Memory B cell (primary cell): ENCODE measurements around the gene CCDC182.

Experiments
- ATAC-seq: fragments of 150-1000 bp; cut with Tn5 transposase; 2 replicates; pipeline ENCODE4 v1.10.0; 2021; ENCODE audit warnings: low read depth, mild to moderate bottlenecking, moderate library complexity
- DNase-seq, 2 donors: peaks; one replicate each; pipeline ENCODE4 v3.0.0; 2022; ENCODE audit warnings: low spot score in 2 of 2
- H3K27ac Mint-ChIP-seq: one replicate; pipeline ENCODE4 v1.8.0; 2022; ENCODE audit warnings: mild to moderate bottlenecking, moderate library complexity, mixed read lengths
- H3K27me3 Mint-ChIP-seq: one replicate; pipeline ENCODE4 v1.8.0; 2022; ENCODE audit warnings: mixed read lengths
- H3K36me3 Mint-ChIP-seq: one replicate; pipeline ENCODE4 v1.8.0; 2022; ENCODE audit warnings: mild to moderate bottlenecking, mixed read lengths
- H3K4me1 Mint-ChIP-seq: one replicate; pipeline ENCODE4 v1.8.0; 2022; ENCODE audit warnings: mixed read lengths
- H3K4me3 Mint-ChIP-seq: one replicate; pipeline ENCODE4 v1.8.0; 2022; ENCODE audit warnings: mild to moderate bottlenecking, moderate library complexity, mixed read lengths
- H3K9me3 Mint-ChIP-seq: one replicate; pipeline ENCODE4 v1.8.0; 2022; ENCODE audit warnings: mixed read lengths

The CCDC182 gene

GRCh38 chr17:57727630-57728175, 17.4 kb downstream of the CCDC182 start:
- H3K4me3 Mint-ChIP-seq, result no peak overlapping the region
- no peaks in the 10 kb centered on the region for H3K36me3 Mint-ChIP-seq
- DNase-seq, result no peak
- no peak for ATAC-seq
- H3K9me3 Mint-ChIP-seq, result no peaks in the 10 kb centered on the region
- H3K27me3 Mint-ChIP-seq, result peaks cover 9% of the 10 kb centered on the region
- peaks cover 19% of the 10 kb centered on the region for H3K4me1 Mint-ChIP-seq
- no peak overlapping the region for H3K27ac Mint-ChIP-seq

- no peaks in the 10 kb centered on the region for H3K36me3 Mint-ChIP-seq
- no peak for ATAC-seq
- H3K9me3 Mint-ChIP-seq, result no peaks in the 10 kb centered on the region
- H3K27me3 Mint-ChIP-seq, result peaks cover 9% of the 10 kb centered on the region
- H3K4me1 Mint-ChIP-seq, result peaks cover 19% of the 10 kb centered on the region
- no peak overlapping the region for H3K27ac Mint-ChIP-seq
- no peak overlapping the region for H3K4me3 Mint-ChIP-seq
- DNase-seq, result no peak
Measured at GRCh38 chr17:57726838-57727237, 18.3 kb downstream of the CCDC182 start.

- H3K27me3 Mint-ChIP-seq, result peaks cover 9% of the 10 kb centered on the region
Measured at GRCh38 chr17:57726213-57726790, 18.8 kb downstream of the CCDC182 start.

GRCh38 chr17:57724729-57725125, 20.4 kb downstream of the CCDC182 start:
- H3K4me3 Mint-ChIP-seq, result no peak overlapping the region
- DNase-seq (no peak), ATAC-seq (no peak)
- H3K4me1 Mint-ChIP-seq, result peaks cover 13% of the 10 kb centered on the region
- H3K9me3 Mint-ChIP-seq, result no peaks in the 10 kb centered on the region
- H3K36me3 Mint-ChIP-seq, result no peaks in the 10 kb centered on the region
- H3K27me3 Mint-ChIP-seq, result peaks cover 5% of the 10 kb centered on the region
- no peak overlapping the region for H3K27ac Mint-ChIP-seq

More at GRCh38 chr17:57726213-57726790, 18.8 kb downstream of the CCDC182 start:
- H3K36me3 Mint-ChIP-seq, result no peaks in the 10 kb centered on the region
- no peak overlapping the region for H3K4me3 Mint-ChIP-seq
- H3K9me3 Mint-ChIP-seq, result no peaks in the 10 kb centered on the region
- peaks cover 19% of the 10 kb centered on the region for H3K4me1 Mint-ChIP-seq
- ATAC-seq (no peak), DNase-seq (no peak)
- no peak overlapping the region for H3K27ac Mint-ChIP-seq

- Mint-ChIP-seq H3K4me3 (no peak overlapping the region), H3K27ac (no peak overlapping the region)
- ATAC-seq, result peak; percentile 63
Measured at GRCh38 chr17:57724026-57724728, 20.9 kb downstream of the CCDC182 start.

GRCh38 chr17:57723427-57724025, 21.6 kb downstream of the CCDC182 start:
- no peak for DNase-seq
- no peak overlapping the region for H3K4me3 Mint-ChIP-seq
- H3K27me3 Mint-ChIP-seq, result peaks cover 5% of the 10 kb centered on the region
- H3K27ac Mint-ChIP-seq, result no peak overlapping the region
- ATAC-seq, result no peak
- H3K36me3 Mint-ChIP-seq, result no peaks in the 10 kb centered on the region
- H3K4me1 Mint-ChIP-seq, result peaks cover 13% of the 10 kb centered on the region
- H3K9me3 Mint-ChIP-seq, result no peaks in the 10 kb centered on the region

More at GRCh38 chr17:57724026-57724728, 20.9 kb downstream of the CCDC182 start:
- H3K9me3 Mint-ChIP-seq, result no peaks in the 10 kb centered on the region
- DNase-seq, result no peak
- H3K4me1 Mint-ChIP-seq, result peaks cover 13% of the 10 kb centered on the region
- H3K27me3 Mint-ChIP-seq, result peaks cover 5% of the 10 kb centered on the region
- H3K36me3 Mint-ChIP-seq, result no peaks in the 10 kb centered on the region

GRCh38 chr17:57722704-57723043, 22.4 kb downstream of the CCDC182 start:
- no peaks in the 10 kb centered on the region for H3K36me3 Mint-ChIP-seq
- H3K4me1 Mint-ChIP-seq, result peaks cover 13% of the 10 kb centered on the region
- no peak for DNase-seq
- H3K4me3 Mint-ChIP-seq, result no peak overlapping the region
- H3K27me3 Mint-ChIP-seq, result peaks cover 6% of the 10 kb centered on the region
- H3K27ac Mint-ChIP-seq, result no peak overlapping the region
- no peak for ATAC-seq
- no peaks in the 10 kb centered on the region for H3K9me3 Mint-ChIP-seq

- Mint-ChIP-seq H3K4me1 (peaks cover 13% of the 10 kb centered on the region), H3K27ac (no peak overlapping the region), H3K27me3 (peaks cover 12% of the 10 kb centered on the region), H3K4me3 (no peak overlapping the region), H3K36me3 (no peaks in the 10 kb centered on the region), H3K9me3 (no peaks in the 10 kb centered on the region)
- DNase-seq (no peak), ATAC-seq (no peak)
Measured at GRCh38 chr17:57721967-57722703, 23.0 kb downstream of the CCDC182 start.

GRCh38 chr17:57720386-57721035, 24.6 kb downstream of the CCDC182 start:
- ATAC-seq (no peak), DNase-seq (no peak)
- peaks cover 13% of the 10 kb centered on the region for H3K4me1 Mint-ChIP-seq
- H3K9me3 Mint-ChIP-seq, result no peaks in the 10 kb centered on the region
- H3K4me3 Mint-ChIP-seq, result no peak overlapping the region
- H3K27ac Mint-ChIP-seq, result no peak overlapping the region
- H3K36me3 Mint-ChIP-seq, result no peaks in the 10 kb centered on the region
- H3K27me3 Mint-ChIP-seq, result peaks cover 22% of the 10 kb centered on the region

GRCh38 chr17:57718878-57719277, 26.2 kb downstream of the CCDC182 start:
- DNase-seq (no peak), ATAC-seq (no peak)
- no peak overlapping the region for H3K4me3 Mint-ChIP-seq
- peaks cover 8% of the 10 kb centered on the region for H3K4me1 Mint-ChIP-seq
- H3K36me3 Mint-ChIP-seq, result no peaks in the 10 kb centered on the region
- no peak overlapping the region for H3K27ac Mint-ChIP-seq
- no peaks in the 10 kb centered on the region for H3K9me3 Mint-ChIP-seq
- H3K27me3 Mint-ChIP-seq, result peaks cover 20% of the 10 kb centered on the region

GRCh38 chr17:57715981-57716380, 29.1 kb downstream of the CCDC182 start:
- no peak overlapping the region for H3K4me3 Mint-ChIP-seq
- H3K36me3 Mint-ChIP-seq, result peaks cover 3% of the 10 kb centered on the region
- ATAC-seq, result no peak
- no peak overlapping the region for H3K27ac Mint-ChIP-seq
- no peaks in the 10 kb centered on the region for H3K9me3 Mint-ChIP-seq
- H3K4me1 Mint-ChIP-seq, result no peaks in the 10 kb centered on the region
- peaks cover 25% of the 10 kb centered on the region for H3K27me3 Mint-ChIP-seq
- DNase-seq, result no peak

- H3K27me3 Mint-ChIP-seq, result peaks cover 25% of the 10 kb centered on the region
Measured at GRCh38 chr17:57714665-57715180, 30.4 kb downstream of the CCDC182 start.

GRCh38 chr17:57713140-57713539, 32.0 kb downstream of the CCDC182 start:
- no peak for DNase-seq
- peaks cover 25% of the 10 kb centered on the region for H3K27me3 Mint-ChIP-seq

More at GRCh38 chr17:57714665-57715180, 30.4 kb downstream of the CCDC182 start:
- no peak overlapping the region for H3K27ac Mint-ChIP-seq
- H3K4me3 Mint-ChIP-seq, result no peak overlapping the region
- ATAC-seq (no peak), DNase-seq (no peak)
- peaks cover 8% of the 10 kb centered on the region for H3K36me3 Mint-ChIP-seq
- H3K4me1 Mint-ChIP-seq, result no peaks in the 10 kb centered on the region
- peaks cover 2% of the 10 kb centered on the region for H3K9me3 Mint-ChIP-seq

More at GRCh38 chr17:57713140-57713539, 32.0 kb downstream of the CCDC182 start:
- ATAC-seq, result no peak
- Mint-ChIP-seq H3K27ac (no peak overlapping the region), H3K4me1 (no peaks in the 10 kb centered on the region), H3K4me3 (no peak overlapping the region), H3K9me3 (peaks cover 2% of the 10 kb centered on the region), H3K36me3 (peaks cover 8% of the 10 kb centered on the region)
